Measurements from ENCODE around the gene CCDC85B.

- TF ChIP-seq GATA3 (IDR thresholded peaks at IDR 0.05; ENCODE audit: low read depth, low read length) (no peak), GATA2 (IDR thresholded peaks at IDR 0.05; ENCODE audit: low read depth, low read length) (no peak)
These were observed 31.2 kb upstream of the CCDC85B start for GRCh38 chr11:65859095-65859811.

Data from SH-SY5Y (cell line).